SHP77 treated with DMSO at 0.1 percent for 48 hours (cell line): Measurements from ENCODE around the gene UCK2.

Experiments
- DNase-seq: peaks from one replicate; lab custom pipeline; 2025; lab: John Stamatoyannopoulos, UW

UCK2 gene

GRCh38 chr1:165855010-165855838 is 27.8 kb downstream of the UCK2 start:
- DNase-seq = no peak

- DNase-seq = no peak
Observed at GRCh38 chr1:165856021-165856420, 28.6 kb downstream of the UCK2 start.

DNA sequence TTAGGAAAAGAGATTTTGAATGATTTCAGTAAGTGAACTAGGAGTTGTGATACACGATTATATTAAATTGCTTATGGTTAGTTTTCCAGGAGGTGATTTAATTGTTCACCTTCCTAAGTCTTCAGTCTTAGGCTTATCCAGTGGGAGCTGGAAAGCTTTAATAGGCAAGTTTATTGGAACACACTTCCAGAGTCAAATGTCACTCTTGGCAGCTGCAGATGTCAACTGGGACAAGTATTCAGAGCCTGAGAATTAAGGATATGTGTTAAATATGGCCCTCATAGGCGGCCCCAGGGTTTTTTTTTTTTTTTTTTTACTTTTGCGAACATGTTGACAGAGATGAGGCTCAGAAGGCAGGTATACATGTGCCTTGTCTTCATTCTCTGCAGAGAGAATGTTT is 29.2 kb downstream of the UCK2 start:
- no peak for DNase-seq

- peak; percentile 55 for DNase-seq
Observed at GRCh38 chr1:165857046-165857801, 29.8 kb downstream of the UCK2 start.

- peak; percentile 91 for DNase-seq
Observed at GRCh38 chr1:165858364-165858823, 31.0 kb downstream of the UCK2 start.

DNA sequence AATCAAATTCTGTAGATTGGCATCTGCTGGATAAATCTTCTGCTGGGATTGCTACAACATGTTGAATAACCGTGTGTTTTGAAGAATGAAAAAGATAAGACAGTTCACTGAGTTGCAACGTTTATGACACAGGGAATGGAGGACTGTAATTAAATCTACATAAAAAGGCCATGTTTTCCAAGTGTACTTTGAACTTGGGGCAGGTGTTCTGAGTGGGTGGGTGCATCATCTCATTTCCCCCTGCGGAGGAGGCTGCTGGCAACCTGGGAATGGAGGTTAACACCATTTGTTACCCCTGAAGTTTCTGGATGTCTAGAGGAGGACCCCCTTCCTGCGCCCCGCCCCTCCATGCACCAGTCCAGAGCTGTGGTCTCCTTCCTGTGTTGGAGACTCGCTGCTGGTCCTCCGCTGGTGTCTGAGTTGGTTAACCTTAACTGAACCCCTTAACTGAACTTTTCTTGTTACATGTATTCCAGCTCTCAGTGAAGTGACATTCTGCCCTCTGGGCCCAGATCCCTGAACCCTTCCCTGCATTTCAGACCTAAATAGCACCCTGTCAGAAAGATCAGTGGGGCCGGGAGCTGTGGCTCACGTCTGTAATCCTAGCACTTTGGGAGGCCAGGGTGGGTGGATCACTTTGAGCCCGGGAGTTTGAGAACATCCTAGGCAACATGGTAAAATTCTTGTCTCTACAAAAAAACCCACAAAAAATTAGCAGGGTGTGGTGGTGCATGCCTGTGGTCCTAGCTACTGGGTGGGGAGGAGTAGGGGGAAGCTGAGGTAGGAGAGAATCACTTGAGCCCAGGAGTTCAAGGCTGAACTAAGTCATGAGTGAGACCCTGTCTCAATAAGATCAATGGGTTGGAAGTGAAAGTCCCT is 31.8 kb downstream of the UCK2 start:
- no peak for DNase-seq

- DNase-seq = no peak
Observed at GRCh38 chr1:165860065-165860464, 32.7 kb downstream of the UCK2 start.

- DNase-seq = no peak
Observed at GRCh38 chr1:165861911-165862310, 34.5 kb downstream of the UCK2 start.

DNA sequence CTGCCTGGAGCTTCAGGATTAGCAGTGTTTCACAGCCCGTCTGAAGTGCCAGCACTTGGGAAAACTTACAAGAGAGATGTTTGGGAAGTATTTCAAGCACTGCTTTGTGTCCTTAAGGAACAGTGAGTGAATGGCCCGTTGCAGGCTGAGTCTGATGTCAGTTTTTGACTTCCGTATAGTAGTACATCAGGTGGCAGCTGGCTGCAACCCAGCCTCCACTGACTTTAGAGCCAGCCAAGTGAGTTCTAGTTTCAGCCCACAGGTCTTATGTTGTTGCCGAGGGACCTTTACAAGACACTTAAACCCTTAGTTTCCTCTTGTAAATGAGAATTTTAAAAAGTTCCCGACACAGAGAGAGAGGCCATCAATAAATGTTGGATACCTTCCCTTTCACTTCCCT is 35.0 kb downstream of the UCK2 start:
- DNase-seq = no peak

GRCh38 chr1:165863346-165863745 is 35.9 kb downstream of the UCK2 start:
- no peak for DNase-seq

DNA sequence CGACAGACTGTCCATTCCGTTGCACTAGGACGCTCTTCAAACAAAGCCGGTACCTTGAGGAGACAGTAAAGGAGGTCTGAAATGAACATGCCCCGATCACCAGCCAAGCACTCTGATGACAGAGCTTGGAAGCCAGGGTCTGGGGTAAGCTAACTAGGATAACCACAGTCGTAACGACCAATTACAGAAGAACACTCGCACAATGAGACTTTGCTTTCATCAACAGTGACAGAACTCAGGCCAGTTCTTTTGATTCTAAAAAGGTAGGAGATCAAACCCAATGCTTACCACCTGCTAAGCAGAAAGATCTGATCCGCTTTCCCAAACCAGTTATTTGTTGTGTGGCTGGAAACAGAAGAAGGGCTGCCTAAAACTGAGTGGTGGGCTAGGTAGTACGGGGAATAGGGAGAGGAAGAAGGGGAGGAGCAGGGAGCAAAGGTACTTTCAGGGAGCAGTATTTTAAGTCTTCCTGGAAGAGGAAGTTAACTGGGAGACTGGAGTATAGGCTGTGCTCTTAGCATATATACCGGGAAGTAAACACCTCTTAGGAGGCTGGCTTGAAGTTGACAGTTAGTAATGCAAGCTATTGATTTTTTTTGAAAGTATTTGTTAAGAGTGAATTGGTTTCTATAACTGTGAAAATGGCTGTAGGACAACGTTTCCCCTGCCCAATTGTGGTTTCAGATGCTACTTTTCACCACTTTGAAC is 38.4 kb downstream of the UCK2 start:
- DNase-seq = no peak

DNA sequence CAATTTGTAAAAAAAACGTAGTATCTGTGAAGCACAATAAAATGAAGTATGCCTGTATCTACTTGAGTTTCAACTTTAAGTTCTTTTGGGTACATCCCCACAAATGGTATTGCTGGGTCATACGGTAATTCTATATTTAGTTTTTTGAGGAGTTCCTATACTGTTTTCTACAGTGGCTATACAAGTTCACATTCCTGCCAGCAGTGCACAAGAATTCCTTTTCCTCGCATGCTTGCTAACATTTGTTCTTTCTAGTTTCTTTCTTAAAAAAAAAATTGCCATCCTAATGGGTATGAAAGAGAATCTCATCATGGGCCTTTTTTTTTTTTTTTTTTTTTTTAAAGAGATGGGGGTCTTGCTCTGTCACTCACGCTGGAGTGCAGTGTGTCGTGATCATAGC is 41.9 kb downstream of the UCK2 start:
- DNase-seq = no peak

DNA sequence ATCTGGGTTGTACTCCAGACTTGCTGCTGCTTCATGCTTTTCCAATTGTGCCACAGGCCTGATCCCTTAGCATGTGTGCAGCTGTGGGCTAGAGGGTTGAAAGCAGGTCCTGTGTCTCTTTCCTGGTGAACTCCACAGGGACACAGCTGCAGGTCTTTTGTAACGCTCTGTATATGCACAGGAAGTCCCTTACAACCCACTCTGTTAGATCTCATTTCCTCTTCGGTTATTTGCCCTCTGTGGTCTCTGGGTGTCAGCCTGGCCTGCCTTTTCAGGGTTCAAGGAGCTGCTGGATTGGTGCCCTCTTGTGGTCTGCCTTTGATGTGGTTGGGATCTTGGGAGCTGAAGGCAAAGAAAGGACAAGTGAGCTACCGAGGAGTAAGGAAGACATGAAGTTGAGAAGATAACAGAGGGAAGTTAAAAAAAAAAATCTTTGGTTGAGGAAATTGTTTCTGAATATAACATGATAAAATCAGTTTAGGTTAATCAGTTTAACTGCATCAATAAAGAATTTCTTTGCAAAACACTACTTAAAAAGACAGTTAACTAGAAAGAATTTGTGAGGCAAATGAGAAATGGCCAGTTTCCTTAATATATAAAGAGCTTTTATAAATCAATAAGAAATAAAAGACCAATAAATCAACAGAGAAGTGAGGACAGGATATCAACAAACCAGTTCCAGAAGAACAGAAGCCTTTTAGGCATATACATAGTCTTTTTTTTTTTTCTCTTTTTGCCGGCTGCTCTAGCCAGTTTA is 44.1 kb downstream of the UCK2 start:
- peak; percentile 61 for DNase-seq

DNA sequence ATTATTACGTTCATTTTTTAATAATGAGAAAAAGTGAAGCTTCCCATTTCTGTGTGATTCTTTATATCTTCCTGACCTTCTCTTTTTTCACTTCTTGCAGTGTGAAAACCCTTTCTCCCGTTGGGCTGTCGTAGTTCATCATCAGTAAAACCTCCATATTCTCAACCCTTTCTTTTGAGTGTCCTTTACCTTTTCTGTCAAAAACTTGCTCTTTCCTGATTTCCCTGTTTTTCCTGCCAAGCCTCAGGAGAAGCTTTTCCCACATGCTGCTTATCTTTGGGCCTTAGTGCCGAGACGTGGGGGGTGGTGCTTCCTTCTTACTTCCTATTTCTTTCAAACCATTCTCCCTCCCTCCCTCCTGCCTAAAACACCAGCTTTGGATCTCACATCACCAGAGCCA is 46.1 kb downstream of the UCK2 start:
- no peak for DNase-seq

DNA sequence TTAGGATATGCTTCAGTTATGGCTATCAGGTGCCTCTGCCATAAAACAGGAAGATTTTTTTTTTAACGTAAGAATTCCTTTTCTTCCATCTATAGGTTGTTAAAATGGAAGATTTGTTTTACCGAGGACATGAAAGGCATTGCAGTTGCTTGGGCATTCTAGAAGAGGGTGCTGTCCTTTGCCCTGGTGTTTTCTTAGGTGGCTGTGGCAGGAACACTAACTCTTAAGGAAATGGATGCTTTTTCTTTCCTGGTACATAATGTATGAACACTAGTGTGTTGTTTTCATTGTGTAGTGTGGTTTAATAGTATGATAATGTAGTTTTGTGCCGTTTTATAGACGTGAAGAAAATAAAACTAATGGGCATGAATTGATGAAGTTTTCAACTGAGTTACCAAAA is 47.2 kb downstream of the UCK2 start:
- no peak for DNase-seq

DNA sequence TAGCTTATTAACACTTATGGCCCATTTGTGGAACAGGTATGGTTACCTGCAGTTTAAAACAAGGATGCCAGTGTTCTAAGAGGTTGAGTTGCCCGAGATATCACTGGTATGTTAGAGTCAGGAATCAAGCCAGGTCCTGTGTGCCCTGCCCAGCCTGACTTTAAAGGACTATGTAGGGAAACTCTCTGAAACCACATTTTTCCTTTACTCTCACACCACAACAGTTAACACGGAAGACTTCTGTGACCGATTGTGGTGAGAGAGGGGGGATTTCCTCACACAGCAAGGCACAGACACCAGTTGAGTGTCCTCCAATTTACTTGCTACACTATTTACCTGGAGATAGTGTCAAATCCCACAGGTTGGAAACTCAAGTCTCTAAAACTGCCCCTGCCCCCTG is 47.8 kb downstream of the UCK2 start:
- DNase-seq = no peak

DNA sequence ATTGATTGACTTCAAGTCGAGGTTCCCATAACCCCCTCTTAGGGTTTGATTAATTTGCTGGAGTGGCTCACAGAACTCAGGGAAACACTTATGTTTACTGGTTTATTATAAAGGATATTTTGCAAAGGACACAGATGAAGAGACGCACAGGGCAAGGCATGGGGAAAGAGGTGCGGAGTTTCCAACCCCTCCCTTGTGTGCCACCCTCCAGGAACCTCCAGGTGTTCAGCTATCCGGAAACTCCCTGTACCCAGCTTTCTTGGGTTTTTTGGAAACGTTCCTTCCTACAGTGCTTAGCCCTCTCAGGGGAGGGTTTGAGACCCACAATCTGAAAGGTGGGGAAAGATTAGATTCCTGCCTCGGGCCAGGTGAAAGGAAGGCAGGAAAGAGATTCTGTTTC is 48.2 kb downstream of the UCK2 start:
- no peak for DNase-seq

GRCh38 chr1:165876121-165876520 is 48.7 kb downstream of the UCK2 start:
- DNase-seq = no peak

DNA sequence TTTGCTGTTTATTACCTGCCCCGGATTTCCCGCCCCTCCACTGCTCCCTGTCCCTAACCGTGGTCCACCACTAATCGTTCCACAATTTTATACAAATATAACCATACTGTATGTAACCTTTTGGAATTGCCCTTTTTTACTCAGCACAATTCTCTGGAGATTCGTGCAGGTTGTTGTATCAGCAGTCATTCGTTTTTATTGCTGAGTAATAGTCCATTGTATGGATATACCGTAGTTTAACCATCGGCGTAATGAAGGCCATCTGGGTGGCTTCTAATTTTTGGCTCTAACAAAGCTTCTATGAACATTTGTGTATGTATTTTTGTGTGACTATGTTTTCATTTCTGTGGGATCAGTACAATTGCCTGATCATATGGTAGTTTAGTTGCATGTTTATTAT is 50.0 kb downstream of the UCK2 start:
- no peak for DNase-seq

GRCh38 chr1:165877940-165878556 is 50.6 kb downstream of the UCK2 start:
- DNase-seq = no peak

DNA sequence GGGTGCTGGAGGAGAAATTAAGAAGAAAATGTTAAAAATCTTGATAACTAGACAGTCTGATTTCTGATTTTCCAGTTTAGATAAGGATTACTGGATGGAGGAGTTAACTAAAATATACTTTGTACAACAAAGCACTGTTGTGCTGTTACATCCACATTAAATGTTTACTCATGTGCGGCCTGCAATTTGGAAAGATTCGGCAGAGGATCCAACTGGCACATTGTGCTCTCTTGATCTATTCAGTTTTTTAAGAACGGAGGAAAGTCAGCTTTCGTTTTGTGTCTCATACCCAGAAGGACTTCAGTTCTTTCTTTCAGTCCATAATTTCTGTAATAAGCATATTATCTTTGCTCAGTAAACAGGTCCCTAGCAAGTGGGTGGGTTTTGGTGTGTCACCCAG is 52.5 kb downstream of the UCK2 start:
- DNase-seq = no peak
